Bone marrow (tissue), 2 donors: ENCODE measurements around the gene ATP1B3.
"Not testable (repeated sequence)": the region's sequence is repeated elsewhere in the genome, so short reads cannot be mapped to it uniquely, and the experiment has no call there.

ENCODE experiments used
- DNase-seq, 2 donors: peaks; one replicate each; lab custom pipeline; 2025; lab: John Stamatoyannopoulos, UW

ATP1B3 gene

DNA sequence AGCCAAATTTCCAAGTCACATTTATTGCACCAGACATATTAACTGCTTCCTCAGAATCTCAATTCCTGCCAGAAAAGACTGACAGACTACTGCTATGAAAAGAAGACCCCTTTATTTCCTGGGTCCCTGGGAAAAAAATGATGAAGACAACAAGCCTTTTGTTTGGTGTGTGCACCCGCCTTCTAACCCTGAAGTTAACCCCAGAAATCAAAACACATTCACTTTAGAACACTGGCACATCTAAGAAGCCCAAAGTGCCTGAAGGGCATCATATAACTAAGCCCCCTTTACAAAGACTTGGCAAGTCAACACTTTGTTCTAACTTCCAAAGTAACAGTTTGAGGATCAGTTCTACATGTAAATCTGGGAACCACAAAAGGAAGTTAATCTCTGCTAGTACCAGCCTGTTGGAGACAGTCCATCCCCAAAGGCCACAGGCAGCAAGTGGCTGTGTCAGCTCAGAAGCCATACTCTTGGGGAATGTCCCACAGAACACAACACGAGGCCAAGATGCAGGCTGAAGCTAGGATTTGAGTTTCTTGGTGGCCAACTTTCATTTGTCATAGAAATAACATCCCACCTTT, 16.3 kb upstream of the ATP1B3 start:
- no peak for DNase-seq

DNA sequence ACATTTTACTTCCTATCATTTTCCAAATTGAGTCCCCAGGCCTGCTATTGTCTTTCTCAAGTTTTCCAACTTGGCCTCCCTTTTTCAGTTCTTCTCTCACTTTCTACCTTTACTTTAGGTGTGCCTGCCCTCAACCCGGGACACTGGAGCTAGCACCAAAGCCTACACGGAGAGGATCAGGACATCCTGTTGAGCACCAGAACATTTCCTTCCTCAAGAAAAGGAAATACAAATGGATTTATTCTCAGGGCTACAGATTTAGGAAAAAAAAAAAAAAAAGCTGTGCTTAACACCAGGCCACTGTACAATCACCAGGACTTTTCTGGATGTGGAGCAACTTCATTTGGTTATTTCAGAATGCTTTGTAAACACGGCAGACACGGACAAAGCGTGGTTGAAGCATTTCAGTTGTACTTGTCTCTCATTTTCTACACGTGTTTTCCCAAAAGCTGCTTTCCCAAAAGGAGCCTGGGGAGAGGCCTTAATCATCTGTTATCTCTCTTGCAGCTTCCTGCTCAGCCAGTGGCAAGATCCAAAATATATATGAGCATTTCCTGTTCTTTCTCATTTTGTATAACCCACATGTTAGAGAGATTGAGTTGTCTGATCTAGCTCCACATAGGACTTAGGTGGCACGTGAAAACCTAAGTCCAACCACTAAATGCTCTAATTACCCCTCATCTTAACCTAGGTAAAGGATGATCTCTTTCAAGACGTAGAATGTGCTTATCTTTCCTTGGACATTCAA, 15.5 kb upstream of the ATP1B3 start:
- DNase-seq, result no peak

DNA sequence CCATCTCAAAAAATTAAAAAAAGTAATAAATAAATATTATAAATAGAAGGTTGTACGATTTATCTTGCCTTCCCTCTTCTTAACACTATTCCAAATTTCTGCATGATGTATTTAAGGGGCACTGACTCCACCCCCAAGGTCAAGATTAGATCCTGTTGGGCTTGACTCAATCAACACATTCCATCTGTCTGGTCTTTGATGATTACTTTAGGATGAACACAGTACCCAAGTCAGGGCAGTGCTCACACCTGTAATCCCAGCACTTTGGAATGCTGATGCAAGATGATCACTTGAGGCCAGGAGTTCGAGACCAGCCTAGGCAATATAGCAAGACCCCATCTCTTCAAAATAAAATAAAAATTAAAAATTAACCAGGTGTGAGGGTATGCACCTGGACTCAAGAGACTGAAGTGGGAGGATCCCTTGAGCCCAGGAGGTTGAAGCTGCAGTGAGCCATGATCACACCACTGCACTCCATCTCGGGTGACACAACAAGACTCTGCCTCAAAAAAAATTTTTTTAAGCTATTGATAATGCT, 14.1 kb upstream of the ATP1B3 start:
- DNase-seq, result no peak

DNA sequence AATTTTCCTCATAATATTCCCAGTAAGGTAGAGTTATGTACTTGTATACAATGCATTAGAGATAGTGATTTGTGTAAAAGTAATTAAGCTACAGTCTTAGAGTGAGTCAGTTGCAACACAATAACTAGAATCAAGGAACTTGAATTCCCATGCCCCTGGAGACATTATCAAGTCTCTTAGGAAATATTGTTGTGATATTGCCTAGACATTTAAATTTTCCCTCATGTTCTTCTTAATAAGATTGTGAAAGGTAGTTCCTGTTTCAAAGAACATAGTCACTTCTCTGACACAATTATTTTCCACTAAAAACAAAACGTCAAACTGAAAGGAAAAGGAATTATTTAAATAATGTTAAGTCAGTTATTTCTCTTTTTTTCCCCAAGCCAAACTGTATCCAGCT, 13.0 kb upstream of the ATP1B3 start:
- DNase-seq, result peak in 1 of 2 donors; percentile 23

DNA sequence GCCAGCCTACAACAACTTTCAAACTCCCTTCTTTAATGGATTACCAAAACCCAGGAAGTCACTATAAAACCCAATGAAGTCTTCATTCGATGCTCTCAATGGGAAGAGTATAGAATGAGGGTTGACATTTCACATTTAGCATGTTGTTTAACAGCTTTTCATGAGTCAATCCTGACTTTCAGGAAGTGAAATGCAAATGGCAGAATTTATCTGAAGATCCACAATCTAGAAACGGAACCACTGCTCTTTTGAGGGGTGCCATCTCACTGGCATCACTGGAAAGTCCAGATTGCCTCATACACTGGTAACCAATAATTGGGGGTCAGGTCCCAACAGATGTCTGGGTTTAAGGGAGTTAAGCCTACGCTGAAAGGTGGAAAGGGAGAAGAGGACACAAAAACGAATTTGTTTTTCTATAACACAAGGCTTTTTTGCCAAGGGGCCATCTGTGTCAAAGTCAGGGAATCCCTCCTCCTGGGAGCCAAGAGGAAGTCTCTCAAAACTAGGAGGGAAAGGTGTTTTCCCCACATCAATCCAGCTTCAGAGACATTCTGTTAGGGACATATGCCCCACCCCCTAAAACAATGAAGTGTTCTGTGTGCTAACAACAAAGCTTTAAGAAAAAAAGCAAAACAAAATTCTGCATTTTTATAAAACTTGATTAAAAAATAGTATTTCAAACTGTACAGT, 12.0 kb upstream of the ATP1B3 start:
- DNase-seq, result no peak

DNA sequence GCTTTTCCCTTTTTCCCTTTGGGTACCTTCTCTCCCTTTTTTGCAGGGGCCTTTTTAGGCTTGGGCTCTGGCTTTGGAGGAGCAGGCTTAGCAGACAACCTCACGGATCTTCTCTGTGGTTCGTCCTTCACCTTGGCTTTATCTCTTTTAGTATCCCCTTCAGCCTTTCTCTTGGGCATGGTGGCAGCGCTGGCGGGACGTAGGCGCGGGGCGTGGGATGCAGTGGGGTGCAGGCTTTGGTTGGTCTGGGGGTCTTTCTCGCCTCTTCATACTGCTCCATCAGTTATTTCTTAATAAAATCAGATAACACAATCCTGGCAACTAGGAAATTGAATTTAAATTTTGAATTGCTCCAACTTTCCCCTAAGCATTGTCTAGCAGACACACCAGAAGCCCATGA, 11.3 kb upstream of the ATP1B3 start:
- no peak for DNase-seq

DNA sequence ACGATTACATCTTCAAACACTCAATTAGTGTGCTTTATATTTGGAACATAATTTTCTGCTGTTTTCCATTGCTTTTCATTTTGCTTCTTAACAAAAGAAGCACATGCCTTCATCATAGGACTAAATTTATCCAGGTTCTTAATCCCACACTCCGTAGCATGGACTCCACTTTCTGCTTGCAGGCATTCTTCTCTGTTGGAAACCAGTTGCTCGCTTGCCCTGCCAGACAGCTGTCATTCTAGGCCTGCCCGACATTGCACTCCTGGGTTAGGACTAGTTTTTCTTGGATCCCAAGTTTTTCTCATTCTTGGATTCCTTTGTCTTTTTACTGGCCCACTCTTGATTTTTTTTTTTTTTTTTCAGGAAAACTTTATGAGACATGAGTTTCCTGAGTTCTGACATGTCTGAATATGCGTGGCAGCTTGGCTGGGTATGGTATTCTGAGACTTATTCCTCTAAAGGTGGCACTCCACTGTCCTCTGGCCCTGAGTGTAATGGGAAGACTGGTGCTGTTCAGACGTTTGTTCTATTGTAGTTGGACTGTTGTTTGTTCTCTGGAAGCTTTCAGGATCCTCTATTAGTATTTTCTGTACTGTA, 6.3 kb upstream of the ATP1B3 start:
- DNase-seq, result no peak

DNA sequence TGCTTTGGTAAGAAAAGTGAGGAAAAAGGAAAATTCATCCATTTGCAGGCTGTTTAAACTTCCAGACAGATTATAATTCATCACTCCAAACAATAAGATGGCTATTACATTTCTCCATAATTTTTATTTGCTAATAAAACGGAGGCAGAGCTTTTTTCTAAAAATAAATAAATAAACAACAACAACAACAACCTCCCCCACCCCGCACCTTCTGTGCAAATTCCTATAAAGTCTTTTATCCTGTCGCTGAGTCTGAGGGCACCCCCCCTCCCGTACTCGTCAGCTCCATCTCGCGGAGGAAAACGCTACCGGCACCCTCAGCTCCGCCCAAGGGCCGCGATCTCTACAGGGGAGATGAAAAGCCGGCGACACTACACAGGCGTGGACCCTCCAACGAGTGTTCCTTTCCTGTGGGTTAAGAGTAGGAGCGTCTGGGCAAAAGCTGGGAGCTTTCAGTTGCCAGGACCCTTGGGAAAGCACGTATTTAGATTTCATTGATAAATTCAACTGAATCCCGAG, 1.0 kb upstream of the ATP1B3 start:
- peak; percentile 56 to 81 for DNase-seq

DNA sequence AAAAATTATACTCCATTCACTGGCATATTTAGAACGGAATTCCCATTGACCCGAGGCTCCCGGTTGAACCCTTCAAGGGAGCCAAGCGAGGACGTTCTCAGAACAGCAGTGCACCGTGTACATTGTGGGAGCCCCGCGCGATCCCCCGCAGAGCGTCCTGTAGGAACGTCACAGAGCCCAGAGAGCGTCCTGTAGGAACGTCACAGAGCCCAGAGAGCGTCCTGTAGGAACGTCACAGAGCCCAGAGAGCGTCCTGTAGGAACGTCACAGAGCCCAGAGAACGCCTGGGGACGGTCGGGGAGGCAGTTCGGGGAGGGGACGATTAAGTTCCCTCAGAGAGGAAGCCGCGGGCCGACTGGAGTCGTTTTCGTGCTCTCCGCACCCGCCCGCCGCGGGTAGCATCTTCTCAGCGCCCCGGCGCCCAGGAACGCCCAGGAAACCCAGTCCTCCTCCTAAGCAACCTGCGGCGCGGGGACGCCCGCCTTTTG, 506 bp upstream of the ATP1B3 start:
- DNase-seq, result peak in 1 of 2 donors; percentile 82

DNA sequence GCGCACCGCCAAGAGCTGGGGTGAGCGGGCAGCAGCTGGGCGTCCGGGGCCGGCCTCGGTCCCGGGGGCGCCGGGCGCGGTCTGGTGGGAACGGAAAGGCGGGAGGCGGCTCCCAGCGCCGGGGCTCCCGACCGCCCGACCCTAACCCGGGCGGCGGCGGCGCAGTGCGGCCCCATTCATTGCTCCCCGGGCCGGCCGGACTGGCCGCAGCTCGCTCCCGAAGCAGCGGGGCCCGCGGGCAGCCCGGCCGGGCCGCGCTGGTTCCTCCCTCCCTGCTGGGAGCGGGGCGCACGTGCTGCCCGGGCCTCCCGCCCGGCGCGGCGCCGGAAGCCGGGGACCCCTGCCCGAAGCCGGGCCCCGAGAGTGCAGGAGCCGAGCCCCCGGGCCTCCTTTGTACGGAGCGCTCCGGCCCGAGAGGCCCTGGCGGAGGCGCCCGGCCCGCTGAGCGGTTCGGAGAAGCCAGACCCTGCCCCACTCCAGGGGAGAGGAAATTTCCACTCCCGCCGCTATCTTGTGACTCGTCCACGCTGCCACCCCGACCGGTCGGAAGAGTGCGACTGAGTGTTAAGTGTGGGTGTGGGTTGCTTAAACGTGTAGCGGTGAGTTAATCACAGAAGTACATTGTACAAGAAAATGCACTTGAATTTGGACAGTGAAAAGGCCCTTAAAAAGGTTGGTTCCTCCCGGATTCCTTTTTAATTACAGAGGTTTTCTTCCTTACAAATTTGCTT, 613 bp downstream of the ATP1B3 start:
- DNase-seq, result peak in 1 of 2 donors; percentile 43

DNA sequence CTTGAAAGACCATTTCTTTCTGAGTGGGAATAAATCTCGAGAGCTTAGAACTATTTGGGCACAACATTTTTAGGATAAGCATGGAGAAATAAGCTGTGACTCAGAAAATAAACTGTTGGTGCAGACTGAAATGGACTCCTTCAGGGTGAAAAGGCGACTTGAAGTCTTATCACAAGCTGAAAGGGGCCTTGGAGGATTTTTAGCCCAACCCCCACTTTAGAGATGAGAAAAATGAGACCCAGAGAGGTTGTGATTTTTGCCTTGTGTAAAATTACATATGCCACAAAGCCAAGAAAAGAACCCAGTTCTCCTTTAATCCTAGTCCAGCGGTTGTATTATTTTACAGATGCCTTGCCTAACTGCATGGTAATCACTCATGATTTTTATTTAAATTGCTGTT, 1.5 kb downstream of the ATP1B3 start:
- DNase-seq, result no peak

DNA sequence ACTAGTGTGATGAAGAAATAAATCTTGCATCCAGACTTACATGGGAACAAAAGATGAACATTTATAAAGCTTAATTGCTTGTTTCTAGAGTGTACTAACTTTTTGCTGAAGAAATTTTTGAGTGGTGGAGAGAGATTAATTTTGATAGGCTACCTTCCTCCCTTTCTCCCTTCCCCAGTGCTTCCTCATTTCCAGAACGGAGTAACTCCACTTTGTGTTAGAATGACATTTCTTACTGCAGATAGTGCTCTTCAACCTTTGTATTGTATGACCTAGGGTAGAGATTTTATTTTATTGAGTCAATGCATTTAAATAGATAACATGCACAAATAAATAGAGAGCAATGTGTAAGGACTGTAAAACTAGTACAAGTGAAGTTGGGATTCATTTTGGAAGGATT, 1.9 kb downstream of the ATP1B3 start:
- DNase-seq, result no peak

DNA sequence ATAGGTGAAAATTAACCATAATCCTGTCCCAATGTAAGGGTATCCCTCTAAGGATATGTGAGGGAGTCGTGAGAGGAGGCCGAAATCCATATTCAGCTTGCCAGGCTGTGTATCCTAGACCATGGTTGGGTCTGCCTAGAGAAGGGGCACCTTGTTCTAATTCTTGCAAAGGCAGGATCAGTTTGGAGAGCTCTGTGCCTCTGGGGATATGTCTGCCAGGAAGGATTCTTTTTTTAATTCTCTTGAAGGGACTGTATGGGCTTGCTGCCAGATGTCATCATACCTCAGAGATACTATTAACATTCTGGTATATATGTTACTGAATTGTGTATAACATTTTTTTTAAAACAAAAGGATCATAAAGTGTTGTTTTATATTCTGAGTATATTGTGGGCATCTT, 2.4 kb downstream of the ATP1B3 start:
- no peak for DNase-seq

DNA sequence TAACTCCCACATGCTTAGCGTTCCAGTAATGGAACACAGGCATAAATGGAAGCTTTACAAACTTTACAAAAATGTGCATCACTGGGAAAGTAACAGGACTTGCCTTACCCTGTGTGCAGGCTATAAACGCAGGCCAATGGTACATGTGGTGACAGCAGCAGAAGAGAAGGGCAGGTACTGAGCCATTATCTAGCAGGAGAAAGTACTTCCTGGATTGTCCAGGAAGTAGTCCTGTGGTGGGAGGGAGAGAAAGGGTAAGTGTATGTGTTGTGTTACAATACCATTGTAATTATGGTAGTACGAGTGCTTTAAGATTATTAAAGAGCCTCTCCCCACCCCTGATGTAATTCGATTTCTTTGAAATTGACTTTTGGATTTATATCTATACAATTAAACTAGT, 5.3 kb downstream of the ATP1B3 start:
- DNase-seq, result no peak

DNA sequence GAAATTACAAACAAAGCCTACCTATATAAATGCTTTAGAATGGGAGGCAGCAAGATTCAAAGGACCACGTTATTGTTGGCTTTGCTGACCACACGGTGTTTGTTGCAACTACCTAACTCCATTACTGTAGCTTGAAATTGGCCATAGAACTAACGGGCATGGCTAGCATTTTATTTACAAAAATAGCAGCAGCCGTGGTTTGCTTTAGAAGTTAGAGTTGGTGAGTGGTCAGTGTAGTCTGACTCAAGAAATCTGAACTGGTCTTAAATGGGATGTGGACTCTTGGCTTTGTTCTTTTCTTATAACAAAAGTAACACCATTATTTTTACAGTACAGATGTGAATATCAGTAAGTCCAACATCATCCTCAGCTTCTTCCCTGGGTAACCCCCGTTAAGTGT, 10.6 kb downstream of the ATP1B3 start:
- DNase-seq, result no peak

DNA sequence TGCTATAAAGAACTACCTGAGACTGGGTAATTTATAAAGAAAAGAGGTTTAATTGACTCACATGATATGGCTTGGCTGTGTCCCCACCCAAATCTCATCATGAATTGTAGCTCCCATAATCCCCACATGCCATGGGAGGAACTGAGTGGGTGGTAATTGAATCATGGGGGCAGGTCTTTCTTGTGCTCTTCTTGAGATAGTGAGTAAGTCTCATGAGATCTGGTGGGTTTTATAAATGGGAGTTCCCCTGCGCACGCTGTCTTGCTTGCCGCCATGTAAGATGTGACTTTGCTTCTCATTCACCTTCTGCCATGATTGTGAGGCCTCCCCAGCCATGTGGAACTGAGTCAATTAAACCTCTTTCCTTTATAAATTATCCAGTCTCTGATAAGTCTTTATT, 12.1 kb downstream of the ATP1B3 start:
- DNase-seq, result not testable (repeated sequence)

DNA sequence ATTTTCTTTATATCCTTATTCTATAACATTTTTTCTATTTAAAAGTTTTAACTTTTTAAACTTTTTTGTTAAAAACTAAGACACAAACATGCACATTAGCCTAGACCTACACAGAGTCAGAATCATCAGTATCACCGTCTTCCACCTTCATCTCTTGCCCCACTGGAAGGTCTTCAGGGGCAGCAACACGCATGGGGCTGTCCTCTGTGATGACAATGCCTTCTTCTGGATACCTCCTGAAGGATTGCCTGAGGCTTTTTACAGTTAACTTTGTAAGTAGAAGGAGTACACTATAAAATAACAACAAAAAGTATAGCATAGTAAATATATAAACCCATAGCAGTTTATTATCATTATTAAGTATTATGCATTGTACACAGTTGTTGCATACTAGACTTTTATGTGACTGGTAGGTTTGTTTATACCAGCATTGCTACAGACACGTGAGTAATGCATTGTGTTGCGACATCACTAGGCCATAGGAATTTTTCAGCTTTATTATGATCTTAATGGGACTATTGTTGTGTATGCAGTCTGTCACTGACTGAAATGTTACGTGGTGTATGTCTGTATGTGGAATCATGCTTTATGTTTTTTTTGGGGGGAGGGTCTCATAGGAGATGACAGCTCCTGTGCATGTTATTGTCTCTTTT, 18.2 kb downstream of the ATP1B3 start:
- DNase-seq, result no peak

DNA sequence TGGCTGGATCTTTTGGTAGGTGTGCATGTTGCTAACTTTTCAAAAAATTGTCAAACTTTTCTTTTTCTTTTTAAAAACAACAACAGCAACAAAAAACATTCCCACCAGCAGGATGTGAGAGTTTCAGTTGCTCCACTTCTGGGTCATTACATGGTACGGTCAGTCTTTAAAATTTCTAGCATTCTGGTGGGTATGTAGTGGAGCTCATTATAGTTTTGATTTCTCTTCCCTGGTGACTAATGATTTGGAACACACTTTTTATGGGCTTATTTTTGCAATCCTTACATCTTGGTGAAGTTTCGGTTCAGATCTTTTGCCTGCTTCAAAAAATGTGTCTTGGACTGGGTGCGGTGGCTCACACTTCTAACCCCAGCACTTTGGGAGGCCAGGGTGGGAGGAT, 19.3 kb downstream of the ATP1B3 start:
- no peak for DNase-seq

DNA sequence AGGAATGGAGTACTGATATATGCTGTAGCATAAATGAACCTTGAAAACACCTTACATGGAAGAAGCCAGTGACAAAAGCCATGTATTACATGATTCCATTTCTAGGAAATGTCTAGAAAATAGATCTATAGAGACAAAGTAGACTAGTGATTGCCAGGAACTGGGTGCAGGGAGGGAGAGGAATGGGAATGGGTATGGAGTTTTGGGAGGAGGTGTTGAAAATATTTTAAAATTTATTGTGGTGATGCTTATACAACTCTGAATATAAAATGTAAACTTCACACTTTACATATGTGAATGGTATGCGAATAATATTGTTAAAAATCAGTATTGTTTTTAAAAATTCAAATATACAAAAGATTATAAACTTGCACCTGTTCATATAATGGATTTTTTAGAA, 22.5 kb downstream of the ATP1B3 start:
- no peak for DNase-seq

DNA sequence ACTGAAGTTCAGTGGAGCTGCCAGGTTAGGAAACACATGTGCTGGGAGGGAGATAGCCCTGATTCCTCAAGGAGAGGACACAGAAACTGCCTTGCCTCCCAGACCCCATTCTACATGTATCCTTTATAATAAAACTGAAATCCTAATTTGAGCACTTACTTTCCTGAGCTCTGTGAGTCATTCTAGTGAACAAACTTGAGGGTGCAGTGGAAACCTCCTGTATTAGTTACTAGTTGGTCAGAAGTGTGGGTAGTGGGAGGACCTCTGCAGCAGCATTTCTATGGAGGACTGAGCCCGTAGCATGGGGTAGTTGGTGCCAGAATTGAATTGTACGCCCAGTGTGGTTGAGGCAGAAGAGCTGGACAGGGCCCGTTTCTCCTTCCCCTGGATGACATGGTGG, 23.9 kb downstream of the ATP1B3 start:
- DNase-seq, result no peak

DNA sequence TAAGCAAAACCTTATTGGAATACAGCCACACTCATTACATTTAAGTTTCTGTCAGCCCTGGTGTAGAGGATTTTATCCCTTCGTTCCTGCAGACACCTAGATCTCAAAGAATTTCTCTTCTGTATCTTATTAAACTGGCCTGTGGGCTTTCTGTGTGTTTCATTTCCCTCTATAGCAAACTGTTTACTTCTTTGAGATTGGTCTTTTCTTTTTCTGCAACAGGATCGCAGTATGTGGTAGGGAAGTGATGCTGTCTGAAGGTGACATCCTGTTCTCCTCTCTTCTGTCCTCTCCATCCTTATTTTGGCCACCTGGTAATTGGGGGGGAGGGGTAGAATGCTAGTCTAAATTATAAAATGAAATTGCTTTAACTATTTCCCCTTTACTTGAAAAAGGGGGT, 25.5 kb downstream of the ATP1B3 start:
- DNase-seq, result no peak
